Fibroblast of pulmonary artery (primary cell): ENCODE results near the gene GPC5.
A peak's percentile ranks its signal among the peaks of the same experiment; 100 is the strongest.

Experiments used
- DNase-seq: peaks from one replicate; pipeline ENCODE4 v3.0.0-alpha.2; 2010; ENCODE audit warnings: low read depth
- H3K4me3 ChIP-seq: replicated peaks from 2 replicates; pipeline ENCODE4 v1.5.1; 2011; ENCODE audit warnings: low read depth, mild to moderate bottlenecking, control low read depth, low read length, moderate library complexity
- CTCF ChIP-seq: IDR thresholded peaks from 2 replicates; pipeline ENCODE4 v1.5.1; 2011; ENCODE audit warnings: mild to moderate bottlenecking, control low read depth, low read length, inconsistent platforms; ENCODE audit errors: missing control alignments

Gene GPC5

GRCh38 chr13:92781965-92782690 is 1383.7 kb downstream of the GPC5 start:
- H3K4me3 ChIP-seq = no peak overlapping the region
- no peak for TF ChIP-seq CTCF
- DNase-seq = no peak

- H3K4me3 ChIP-seq = no peak overlapping the region
- DNase-seq = peak; percentile 4
- no peak for TF ChIP-seq CTCF
These were observed 1404.4 kb downstream of the GPC5 start for GRCh38 chr13:92802776-92803175.

- TF ChIP-seq CTCF = no peak
- no peak overlapping the region for H3K4me3 ChIP-seq
- peak; percentile 28 for DNase-seq
These were observed 1405.9 kb downstream of the GPC5 start for GRCh38 chr13:92804346-92804745.

- no peak overlapping the region for H3K4me3 ChIP-seq
- DNase-seq = no peak
- TF ChIP-seq CTCF = no peak
These were observed 1406.5 kb downstream of the GPC5 start for GRCh38 chr13:92804926-92805325.

- no peak for DNase-seq
- peak overlapping the region; percentile 34 for H3K4me3 ChIP-seq
- TF ChIP-seq CTCF = no peak
These were observed 1407.3 kb downstream of the GPC5 start for GRCh38 chr13:92805766-92806165.

- H3K4me3 ChIP-seq = peak overlapping the region; percentile 34
- no peak for TF ChIP-seq CTCF
- DNase-seq = peak; percentile 10
These were observed 1407.8 kb downstream of the GPC5 start for GRCh38 chr13:92806215-92806614.

GRCh38 chr13:92807353-92807752 is 1408.9 kb downstream of the GPC5 start:
- H3K4me3 ChIP-seq = no peak overlapping the region
- TF ChIP-seq CTCF = no peak
- peak; percentile 48 for DNase-seq
